Progenitor cell of endocrine pancreas (in vitro differentiated cells): Measurements from ENCODE around the gene STXBP5. TPM values are rescaled to one million over a fixed set of nuclear protein-coding genes. Genes with fewer than 3 reads are reported as not detected.

ENCODE experiments used
- DNase-seq: peaks from one replicate; pipeline ENCODE4 v3.0.0; 2021; ENCODE audit warnings: low spot score; ENCODE audit not compliant: unreplicated experiment
- H3K27ac Mint-ChIP-seq: 2 replicates; pipeline ENCODE4 v1.8.0; 2021; ENCODE audit warnings: mild to moderate bottlenecking, moderate library complexity, mixed read lengths
- H3K27me3 Mint-ChIP-seq: 2 replicates; pipeline ENCODE4 v1.8.0; 2021; ENCODE audit warnings: mixed read lengths
- H3K36me3 Mint-ChIP-seq: 2 replicates; pipeline ENCODE4 v1.8.0; 2022; ENCODE audit warnings: mixed read lengths; ENCODE audit not compliant: insufficient read depth
- H3K4me1 Mint-ChIP-seq: 2 replicates; pipeline ENCODE4 v1.8.0; 2021; ENCODE audit warnings: low read depth, mixed read lengths
- H3K4me3 Mint-ChIP-seq: 2 replicates; pipeline ENCODE4 v1.8.0; 2021; ENCODE audit warnings: low read depth, mild to moderate bottlenecking, moderate library complexity, mixed read lengths
- H3K9me3 Mint-ChIP-seq: 2 replicates; pipeline ENCODE4 v1.8.0; 2021; ENCODE audit warnings: low read depth, mixed read lengths
- total RNA-seq: library from RNA; stranded (reverse); gene quantifications from 2 replicates; pipeline ENCODE4 v1.2.1, GENCODE V29; 2021
- TF ChIP-seq, protein P1 (sequence below): fragments of 200-600 bp; sonication (generic); IDR thresholded peaks from one replicate; pipeline ENCODE4 v1.5.0; 2021; ENCODE audit warnings: antibody characterized with exemption, mild to moderate bottlenecking; ENCODE audit not compliant: unreplicated experiment

Gene STXBP5
- total RNA-seq, 1 donor from 2014 or later = 43.0 TPM

DNA sequence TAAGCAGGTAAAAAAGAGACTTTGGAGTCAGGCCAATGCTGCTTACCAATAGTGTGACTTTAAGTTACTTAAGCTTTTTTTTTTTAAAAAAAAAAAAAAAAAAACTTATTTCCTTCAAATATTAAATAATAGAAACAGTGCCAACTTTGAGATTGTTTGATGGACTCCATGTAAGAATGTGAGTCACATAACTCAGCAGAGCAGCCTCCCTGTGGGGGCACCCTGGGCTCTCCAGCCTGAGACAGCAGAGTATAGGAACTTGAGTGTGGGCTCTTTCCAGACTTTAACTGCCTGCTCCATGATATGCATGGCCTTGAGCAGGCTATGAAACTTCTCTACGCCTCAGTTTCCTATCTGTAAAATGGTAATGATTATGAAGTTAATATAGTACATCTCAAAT, 190.9 kb downstream of the STXBP5 start:
- Mint-ChIP-seq H3K36me3 (peaks cover 1% of the 10 kb centered on the region), H3K27ac (no peak overlapping the region), H3K4me3 (no peak overlapping the region), H3K4me1 (peaks cover 5% of the 10 kb centered on the region), H3K27me3 (no peaks in the 10 kb centered on the region), H3K9me3 (peaks cover 4% of the 10 kb centered on the region)
- no peak for DNase-seq
- TF ChIP-seq, protein P1, sequence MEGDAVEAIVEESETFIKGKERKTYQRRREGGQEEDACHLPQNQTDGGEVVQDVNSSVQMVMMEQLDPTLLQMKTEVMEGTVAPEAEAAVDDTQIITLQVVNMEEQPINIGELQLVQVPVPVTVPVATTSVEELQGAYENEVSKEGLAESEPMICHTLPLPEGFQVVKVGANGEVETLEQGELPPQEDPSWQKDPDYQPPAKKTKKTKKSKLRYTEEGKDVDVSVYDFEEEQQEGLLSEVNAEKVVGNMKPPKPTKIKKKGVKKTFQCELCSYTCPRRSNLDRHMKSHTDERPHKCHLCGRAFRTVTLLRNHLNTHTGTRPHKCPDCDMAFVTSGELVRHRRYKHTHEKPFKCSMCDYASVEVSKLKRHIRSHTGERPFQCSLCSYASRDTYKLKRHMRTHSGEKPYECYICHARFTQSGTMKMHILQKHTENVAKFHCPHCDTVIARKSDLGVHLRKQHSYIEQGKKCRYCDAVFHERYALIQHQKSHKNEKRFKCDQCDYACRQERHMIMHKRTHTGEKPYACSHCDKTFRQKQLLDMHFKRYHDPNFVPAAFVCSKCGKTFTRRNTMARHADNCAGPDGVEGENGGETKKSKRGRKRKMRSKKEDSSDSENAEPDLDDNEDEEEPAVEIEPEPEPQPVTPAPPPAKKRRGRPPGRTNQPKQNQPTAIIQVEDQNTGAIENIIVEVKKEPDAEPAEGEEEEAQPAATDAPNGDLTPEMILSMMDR = no peak

DNA sequence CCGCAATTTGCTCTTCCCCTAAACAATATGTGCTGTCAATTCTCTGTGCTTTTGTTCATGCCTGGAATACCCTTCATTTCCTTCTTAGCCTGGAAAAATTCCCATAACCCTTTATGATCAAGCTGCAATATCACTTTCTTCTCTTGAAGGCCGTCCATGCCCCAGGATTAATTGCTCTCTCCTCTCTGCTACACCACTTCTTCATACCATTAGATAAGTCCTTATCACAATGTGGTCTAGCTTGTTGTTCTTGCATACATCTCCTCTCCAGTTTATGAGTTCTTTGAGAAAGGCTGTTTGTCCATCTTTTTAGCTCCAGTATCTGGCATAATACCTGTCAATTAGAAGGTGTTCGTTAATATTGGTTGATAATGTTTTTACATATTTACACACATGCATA, 193.1 kb downstream of the STXBP5 start:
- peaks cover 5% of the 10 kb centered on the region for H3K36me3 Mint-ChIP-seq
- DNase-seq = no peak
- H3K27me3 Mint-ChIP-seq = no peaks in the 10 kb centered on the region
- no peak overlapping the region for H3K4me3 Mint-ChIP-seq
- TF ChIP-seq, protein P1 = no peak
- H3K4me1 Mint-ChIP-seq = peaks cover 2% of the 10 kb centered on the region
- peaks cover 21% of the 10 kb centered on the region for H3K9me3 Mint-ChIP-seq
- H3K27ac Mint-ChIP-seq = no peak overlapping the region

DNA sequence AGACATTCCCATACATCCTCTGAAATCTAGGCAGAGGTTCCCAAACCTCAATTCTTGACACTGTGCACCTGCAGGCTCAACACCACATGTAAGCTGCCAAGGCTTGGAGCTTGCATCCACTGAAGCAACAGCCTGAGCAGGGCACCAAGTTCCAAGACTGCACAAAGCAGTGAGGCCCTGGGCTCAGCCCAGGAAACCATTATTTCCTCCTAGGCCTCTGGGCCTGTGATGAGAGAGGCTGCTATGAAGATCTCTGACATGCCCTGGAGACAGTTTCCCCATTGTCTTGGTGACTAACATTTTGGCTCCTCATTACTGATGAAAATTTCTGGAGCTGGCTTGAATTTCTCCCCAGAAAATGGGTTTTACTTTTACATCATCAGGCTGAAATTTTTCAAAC, 196.8 kb downstream of the STXBP5 start:
- H3K9me3 Mint-ChIP-seq = peaks cover 33% of the 10 kb centered on the region
- TF ChIP-seq, protein P1 = no peak
- DNase-seq = no peak
- H3K4me1 Mint-ChIP-seq = no peaks in the 10 kb centered on the region
- peaks cover 5% of the 10 kb centered on the region for H3K36me3 Mint-ChIP-seq
- H3K27ac Mint-ChIP-seq = no peak overlapping the region
- H3K27me3 Mint-ChIP-seq = no peaks in the 10 kb centered on the region
- H3K4me3 Mint-ChIP-seq = no peak overlapping the region

DNA sequence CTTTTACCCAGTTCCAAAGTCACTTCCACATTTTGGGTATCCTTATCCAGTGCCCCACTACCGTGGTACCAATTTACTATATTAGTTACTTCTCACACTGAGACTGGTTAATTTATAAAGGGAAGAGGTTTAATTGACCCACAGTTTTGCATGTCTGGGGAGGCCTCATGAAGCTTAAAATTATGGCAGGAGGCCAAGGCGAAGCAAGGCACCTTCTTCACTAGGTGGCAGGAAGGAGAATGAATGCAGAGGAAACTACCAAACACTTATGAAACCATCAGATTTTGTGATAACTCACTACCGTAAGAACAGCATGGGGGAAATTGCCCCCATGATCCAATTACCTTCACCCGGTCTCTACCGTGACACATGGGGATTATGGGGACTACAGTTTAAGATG, 197.6 kb downstream of the STXBP5 start:
- Mint-ChIP-seq H3K4me1 (no peaks in the 10 kb centered on the region), H3K27me3 (no peaks in the 10 kb centered on the region), H3K4me3 (no peak overlapping the region), H3K36me3 (peaks cover 5% of the 10 kb centered on the region), H3K9me3 (peaks cover 33% of the 10 kb centered on the region), H3K27ac (no peak overlapping the region)
- TF ChIP-seq, protein P1 = no peak
- no peak for DNase-seq

DNA sequence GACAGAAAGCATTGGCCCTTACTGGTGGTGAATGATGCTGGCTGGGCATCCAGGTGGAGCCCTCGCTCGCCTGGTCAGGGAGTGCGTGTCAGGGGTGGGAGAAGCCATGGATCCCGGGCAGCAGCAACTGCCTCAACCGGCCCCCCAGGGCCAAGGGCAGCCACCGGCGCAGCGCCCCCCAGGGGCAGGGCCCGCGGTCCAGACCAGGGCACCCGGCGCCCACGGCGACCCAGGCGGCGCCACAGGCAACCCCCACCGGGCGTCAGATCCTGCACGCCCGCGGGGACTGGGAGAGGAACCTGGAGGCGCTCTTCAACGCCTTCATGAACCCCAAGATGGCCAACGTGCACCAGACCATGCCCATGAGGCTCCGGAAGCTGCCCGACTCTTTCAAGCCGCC, 202.6 kb downstream of the STXBP5 start:
- no peak for DNase-seq
- TF ChIP-seq, protein P1 = no peak
- peaks cover 20% of the 10 kb centered on the region for H3K9me3 Mint-ChIP-seq
- H3K4me1 Mint-ChIP-seq = no peaks in the 10 kb centered on the region
- H3K4me3 Mint-ChIP-seq = no peak overlapping the region
- no peaks in the 10 kb centered on the region for H3K36me3 Mint-ChIP-seq
- H3K27me3 Mint-ChIP-seq = no peaks in the 10 kb centered on the region
- no peak overlapping the region for H3K27ac Mint-ChIP-seq

DNA sequence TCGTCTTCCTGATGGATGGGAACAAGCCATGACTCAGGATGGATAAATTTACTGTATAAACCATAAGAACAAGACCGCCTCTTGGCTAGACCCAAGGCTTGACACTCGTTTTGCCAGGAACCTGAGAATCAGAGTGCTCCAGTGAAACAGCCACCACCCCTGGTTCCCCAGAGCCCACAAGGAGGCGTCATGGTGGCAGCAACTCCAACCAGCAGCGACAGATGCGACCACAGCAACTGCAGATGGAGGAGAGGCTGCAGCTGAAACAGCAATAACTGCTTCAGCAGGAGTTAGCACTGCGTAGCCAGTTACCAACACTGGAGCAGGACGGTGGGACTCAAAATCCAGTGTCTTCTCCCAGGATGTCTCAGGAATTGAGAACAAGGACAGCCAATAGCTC, 203.4 kb downstream of the STXBP5 start:
- H3K9me3 Mint-ChIP-seq = peaks cover 18% of the 10 kb centered on the region
- TF ChIP-seq, protein P1 = no peak
- DNase-seq = no peak
- no peaks in the 10 kb centered on the region for H3K27me3 Mint-ChIP-seq
- no peaks in the 10 kb centered on the region for H3K36me3 Mint-ChIP-seq
- H3K4me3 Mint-ChIP-seq = no peak overlapping the region
- no peak overlapping the region for H3K27ac Mint-ChIP-seq
- H3K4me1 Mint-ChIP-seq = no peaks in the 10 kb centered on the region
